ENCODE measurements around the gene BMP7.

Gene BMP7

GRCh38 chr20:57124800-57125517 is 141.5 kb downstream of the BMP7 start:
- DNase-seq (ENCODE audit: low spot score), result no peak

GRCh38 chr20:57124366-57124765 is 142.1 kb downstream of the BMP7 start:
- DNase-seq (ENCODE audit: low spot score), result no peak

GRCh38 chr20:57123504-57123903 is 142.9 kb downstream of the BMP7 start:
- no peak for DNase-seq (ENCODE audit: low spot score)

DNA sequence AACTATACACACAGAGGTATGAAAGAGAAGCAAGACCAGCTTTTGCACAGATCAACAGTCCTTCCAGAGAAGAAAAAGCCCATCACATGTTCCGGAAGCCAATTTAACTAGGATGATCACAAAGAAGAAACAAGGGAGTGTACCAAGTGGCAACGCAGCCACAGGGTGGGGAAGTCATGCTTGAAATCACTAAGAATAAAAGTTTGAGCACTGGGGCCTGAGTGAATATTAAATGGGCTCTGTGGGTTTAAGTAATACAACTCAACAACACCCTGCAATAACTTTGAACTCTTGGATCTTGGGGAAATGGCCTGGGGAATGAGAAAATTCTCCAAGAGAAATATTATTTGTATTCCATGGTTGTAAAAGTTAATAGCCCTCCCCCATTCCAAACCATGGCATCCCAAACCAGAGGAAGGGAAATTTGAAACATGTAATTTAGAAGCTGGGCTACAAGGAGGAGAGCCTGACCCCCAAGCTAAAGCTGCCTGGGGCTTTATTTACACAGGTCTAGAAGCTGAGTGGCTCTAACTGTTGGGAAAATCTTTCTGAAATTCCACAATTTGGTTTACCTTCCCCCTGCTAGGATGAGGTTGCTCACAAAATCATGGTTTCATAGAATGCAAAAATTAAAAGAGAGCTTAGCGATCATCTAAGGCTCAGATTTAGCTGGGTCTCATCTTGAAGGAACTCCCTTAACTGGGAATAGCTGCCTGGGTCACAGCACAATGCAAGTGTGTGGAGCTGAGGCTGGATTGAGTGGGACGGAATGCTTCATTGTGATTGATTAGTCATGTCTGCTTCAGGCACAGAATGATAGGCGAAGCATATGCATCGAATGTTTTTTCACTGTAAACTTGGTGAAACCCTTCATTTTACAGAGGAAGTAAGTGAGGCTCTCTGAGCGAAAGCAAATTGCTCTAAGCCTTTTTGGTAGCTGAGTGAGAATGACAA is 143.6 kb downstream of the BMP7 start:
- DNase-seq (ENCODE audit: low spot score), result no peak

DNA sequence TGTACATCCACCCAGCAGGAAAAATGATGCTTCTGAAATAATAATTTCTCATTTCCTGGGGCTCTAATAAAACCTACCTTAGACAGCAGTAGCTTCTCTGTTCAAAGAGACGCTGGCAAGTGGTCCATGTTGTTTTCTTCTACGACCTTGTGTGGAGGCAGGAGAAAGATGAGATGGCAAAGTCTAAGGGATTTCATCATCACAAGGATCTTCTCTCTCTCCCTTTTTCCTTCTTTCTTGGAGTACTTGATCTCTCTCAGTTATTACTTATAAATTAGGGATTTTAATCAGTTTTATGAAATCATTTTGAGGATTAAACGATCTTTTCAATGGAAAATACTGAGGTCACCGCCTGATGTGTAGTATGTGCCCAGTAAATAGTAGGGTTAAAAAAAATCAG is 147.5 kb downstream of the BMP7 start:
- no peak for DNase-seq (ENCODE audit: low spot score)
